Vagina (tissue), 2 donors: ENCODE data around the gene CDK15.

Experiments used
- POLR2A ChIP-seq, 2 donors: fragments of 450-650 bp; IDR thresholded peaks; one replicate each; pipeline ENCODE4 v1.6.1; 2017; ENCODE audit warnings: antibody characterized with exemption in 2 of 2, mild to moderate bottlenecking in 2 of 2, moderate library complexity in 2 of 2
- TF ChIP-seq, protein P1 (sequence below), 3 experiments: fragments of 450-650 bp in 2 of 3; fragments of 200-600 bp in 1 of 3; sonication (generic) in 1 of 3; IDR thresholded peaks; one replicate each; pipeline ENCODE4 v1.5.1; 2017 to 2019; ENCODE audit warnings: antibody characterized with exemption in 3 of 3, mild to moderate bottlenecking in 2 of 3, moderate library complexity in 2 of 3

DNA sequence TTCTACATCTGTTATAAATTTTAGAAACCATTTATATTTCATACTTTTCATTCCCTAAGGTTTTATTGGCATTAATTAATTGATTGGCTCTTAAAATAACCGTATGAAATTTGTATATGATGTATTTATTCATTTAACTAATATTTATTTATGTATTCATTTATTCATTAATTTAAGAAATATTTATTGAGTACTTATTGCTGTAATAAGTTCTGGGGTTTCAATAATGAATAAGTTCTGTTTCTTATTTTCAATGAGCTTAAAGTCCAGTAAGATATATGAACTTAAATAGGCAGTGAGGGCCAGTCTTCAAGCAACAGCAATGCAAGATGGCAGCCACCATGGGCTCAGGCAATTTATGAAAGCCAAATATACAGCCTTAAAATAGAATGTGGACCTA is 17.9 kb downstream of the CDK15 start:
- TF ChIP-seq, protein P1, sequence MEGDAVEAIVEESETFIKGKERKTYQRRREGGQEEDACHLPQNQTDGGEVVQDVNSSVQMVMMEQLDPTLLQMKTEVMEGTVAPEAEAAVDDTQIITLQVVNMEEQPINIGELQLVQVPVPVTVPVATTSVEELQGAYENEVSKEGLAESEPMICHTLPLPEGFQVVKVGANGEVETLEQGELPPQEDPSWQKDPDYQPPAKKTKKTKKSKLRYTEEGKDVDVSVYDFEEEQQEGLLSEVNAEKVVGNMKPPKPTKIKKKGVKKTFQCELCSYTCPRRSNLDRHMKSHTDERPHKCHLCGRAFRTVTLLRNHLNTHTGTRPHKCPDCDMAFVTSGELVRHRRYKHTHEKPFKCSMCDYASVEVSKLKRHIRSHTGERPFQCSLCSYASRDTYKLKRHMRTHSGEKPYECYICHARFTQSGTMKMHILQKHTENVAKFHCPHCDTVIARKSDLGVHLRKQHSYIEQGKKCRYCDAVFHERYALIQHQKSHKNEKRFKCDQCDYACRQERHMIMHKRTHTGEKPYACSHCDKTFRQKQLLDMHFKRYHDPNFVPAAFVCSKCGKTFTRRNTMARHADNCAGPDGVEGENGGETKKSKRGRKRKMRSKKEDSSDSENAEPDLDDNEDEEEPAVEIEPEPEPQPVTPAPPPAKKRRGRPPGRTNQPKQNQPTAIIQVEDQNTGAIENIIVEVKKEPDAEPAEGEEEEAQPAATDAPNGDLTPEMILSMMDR (IDR thresholded peaks at IDR 0.05), result no peak
- no peak for TF ChIP-seq POLR2A (IDR thresholded peaks at IDR 0.05)
